ENCODE results near the gene CRHR2. TPM values are rescaled to one million over a fixed set of nuclear protein-coding genes. Genes with fewer than 3 reads are reported as not detected.

The CRHR2 gene
- total and polyA plus RNA-seq, 2 of the 4 experiments (the other 2 are of a cell fraction), result not detected

GRCh38 chr7:30705596-30705995, 23.3 kb upstream of the CRHR2 start:
- H3K4me3 ChIP-seq (ENCODE audit: insufficient read depth, low read depth, low read length), result no peak overlapping the region
- ChIA-PET POLR2A (ENCODE audit: unreplicated experiment) (no interaction called here), CTCF (no interaction called here)
- no peaks in the 10 kb centered on the region for H4K20me1 ChIP-seq (ENCODE audit: insufficient read depth, low read length)
- no peak overlapping the region for H3K27ac ChIP-seq (ENCODE audit: insufficient read depth, low read length)
- peaks cover 49% of the 10 kb centered on the region for H3K27me3 ChIP-seq (ENCODE audit: control insufficient read depth, insufficient read depth, low read length)
- H2BK120ac ChIP-seq (ENCODE audit: low read depth, low read length), result no peak overlapping the region
- H4K8ac ChIP-seq (ENCODE audit: low read depth in 2 of 2, low read length in 2 of 2), result no peak overlapping the region
- in situ Hi-C loops (cut with MboI; ENCODE audit: low sequenced_read_pairs), result no loop called here
- no peak overlapping the region for H2BK15ac ChIP-seq (ENCODE audit: low read depth, low read length)
- 76% methylated on average over 5 of the region's 13 CpGs; no CpG with 5 or more reads in 1 of the 2 experiments for WGBS, 2 experiments (ENCODE audit: extremely low coverage in 2 of 2, insufficient read length in 1 of 2)
- no TSS peak for BruUV-seq (replicated peaks)
- no peaks in the 10 kb centered on the region for H3K4me1 ChIP-seq (ENCODE audit: control insufficient read depth, insufficient read depth, low read length)
- H3K9me3 ChIP-seq (ENCODE audit: control insufficient read depth, insufficient read depth, low read length), result no peaks in the 10 kb centered on the region
- no peak overlapping the region for H4K5ac ChIP-seq (ENCODE audit: low read depth, low read length)
- dilution Hi-C loops (cut with HindIII; ENCODE audit: low sequenced_read_pairs, unreplicated experiment), result no loop called here
- ATAC-seq (ENCODE audit: low read depth) (no peak), DNase-seq (no peak)
- H3K14ac ChIP-seq (replicated peaks; ENCODE audit: low read depth, low read length), result no peak overlapping the region
- H3K4me2 ChIP-seq (ENCODE audit: low read depth, low read length), result no peak overlapping the region
- H3K9me1 ChIP-seq (ENCODE audit: insufficient read depth, low read length), result no peaks in the 10 kb centered on the region
- H2AK5ac ChIP-seq (ENCODE audit: low read depth, low read length), result no peak overlapping the region
- no peak overlapping the region for H3K56ac ChIP-seq (ENCODE audit: extremely low read depth, insufficient read depth, low read length)
- no peak overlapping the region for H2AFZ ChIP-seq (replicated peaks; ENCODE audit: low read length, poor library complexity)
- intact Hi-C loops (cut with micrococcal nuclease), result no loop called here
- H3K18ac ChIP-seq (ENCODE audit: low read depth, low read length), result no peak overlapping the region
- H4K91ac ChIP-seq (ENCODE audit: insufficient read depth, low read depth, low read length), result no peak overlapping the region
- H2BK20ac ChIP-seq (ENCODE audit: low read depth, low read length), result no peak overlapping the region
- H3K36me3 ChIP-seq (ENCODE audit: control insufficient read depth, insufficient read depth, low read length), result no peaks in the 10 kb centered on the region
- no peak overlapping the region for H3K23ac ChIP-seq (ENCODE audit: low read depth, low read length)
- TF ChIP-seq RCOR1 (IDR thresholded peaks at IDR 0.05; ENCODE audit: insufficient replicate concordance, low read length) (no peak), BHLHE40 (IDR thresholded peaks at IDR 0.05; ENCODE audit: low read depth, low read length) (no peak), CHD1 (IDR thresholded peaks at IDR 0.05; ENCODE audit: low read depth, low read length) (no peak), USF2 (IDR thresholded peaks at IDR 0.05; ENCODE audit: low read depth, low read length) (no peak)
- H3K9ac ChIP-seq (ENCODE audit: low read depth, low read length), result no peak overlapping the region
- no peak overlapping the region for H2BK5ac ChIP-seq (ENCODE audit: low read depth, low read length, poor library complexity, severe bottlenecking)
- no peak overlapping the region for H2AK9ac ChIP-seq (replicated peaks; ENCODE audit: low read depth, low read length, poor library complexity)
- no peak overlapping the region for H3K4ac ChIP-seq (ENCODE audit: low read depth, low read length)
- H3K79me1 ChIP-seq (ENCODE audit: low read depth in 1 of 2, low read length in 2 of 2), result no peaks in the 10 kb centered on the region
